Measurements from ENCODE around the gene ARX. TPM values are rescaled to one million over a fixed set of nuclear protein-coding genes. Genes with fewer than 3 reads are reported as not detected.
A peak's percentile ranks its signal among the peaks of the same experiment; 100 is the strongest.

The ARX gene
- polyA plus RNA-seq, 1 donor from 2014 or later = 42.8 TPM

GRCh38 chrX:25009407-25009806 lies 6.4 kb downstream of the ARX start:
- Histone ChIP-seq H3F3A (ENCODE audit: insufficient read depth, low read length, poor library complexity, severe bottlenecking) (no peaks in the 10 kb centered on the region), H3K79me2 (replicated peaks; ENCODE audit: insufficient read depth, low read length) (peaks cover 74% of the 10 kb centered on the region), H4K20me1 (ENCODE audit: insufficient read depth) (no peaks in the 10 kb centered on the region), H3K27ac (ENCODE audit: low read length) (peak overlapping the region; percentile 79), H3K36me3 (ENCODE audit: insufficient read depth, low read length) (no peaks in the 10 kb centered on the region), H2AFZ (ENCODE audit: low read depth, low read length) (no peak overlapping the region), H3K9me2 (ENCODE audit: insufficient read depth, low read length) (no peaks in the 10 kb centered on the region), H3K4me2 (ENCODE audit: low read length) (peak overlapping the region; percentile 59), H3K9ac (ENCODE audit: low read length) (peak overlapping the region; percentile 79), H3K27me3 (ENCODE audit: insufficient read depth, low read depth, low read length) (no peaks in the 10 kb centered on the region), H3K9me3 (ENCODE audit: low read length) (no peaks in the 10 kb centered on the region), H3K4me3 (ENCODE audit: low read length) (peak overlapping the region; percentile 83)
- no peak for TF ChIP-seq CTCF (IDR thresholded peaks at IDR 0.05; ENCODE audit: poor library complexity, severe bottlenecking)

GRCh38 chrX:25007059-25008053 lies 8.4 kb downstream of the ARX start:
- TF ChIP-seq EP300 (conservative IDR thresholded peaks at IDR 0.05; ENCODE audit: poor library complexity, severe bottlenecking) (no peak), TAF1 (IDR thresholded peaks at IDR 0.05; ENCODE audit: low read depth) (no peak), CTCF (IDR thresholded peaks at IDR 0.05; ENCODE audit: poor library complexity, severe bottlenecking) (no peak), POLR2AphosphoS5 (IDR thresholded peaks at IDR 0.05) (no peak), SMC3 (conservative IDR thresholded peaks at IDR 0.05; ENCODE audit: poor library complexity) (no peak), EZH2 (IDR thresholded peaks at IDR 0.05; ENCODE audit: borderline replicate concordance, insufficient read depth, low read length, poor library complexity, severe bottlenecking) (no peak), MXI1 (conservative IDR thresholded peaks at IDR 0.05; ENCODE audit: poor library complexity, severe bottlenecking) (no peak), RAD21 (conservative IDR thresholded peaks at IDR 0.05) (no peak), REST (IDR thresholded peaks at IDR 0.05; ENCODE audit: borderline replicate concordance) (no peak)
- H3K9me2 ChIP-seq (ENCODE audit: insufficient read depth, low read length) = no peaks in the 10 kb centered on the region
- H3K36me3 ChIP-seq (ENCODE audit: insufficient read depth, low read length) = no peaks in the 10 kb centered on the region
- peak overlapping the region; percentile 79 for H3K9ac ChIP-seq (ENCODE audit: low read length)
- H3K27ac ChIP-seq (ENCODE audit: low read length) = peak overlapping the region; percentile 79
- no peaks in the 10 kb centered on the region for H4K20me1 ChIP-seq (ENCODE audit: insufficient read depth)
- H3K4me2 ChIP-seq (ENCODE audit: low read length) = no peak overlapping the region
- peaks cover 64% of the 10 kb centered on the region for H3K79me2 ChIP-seq (replicated peaks; ENCODE audit: insufficient read depth, low read length)
- no peaks in the 10 kb centered on the region for H3K27me3 ChIP-seq (ENCODE audit: insufficient read depth, low read depth, low read length)
- peak overlapping the region; percentile 83 for H3K4me3 ChIP-seq (ENCODE audit: low read length)
- no peaks in the 10 kb centered on the region for H3F3A ChIP-seq (ENCODE audit: insufficient read depth, low read length, poor library complexity, severe bottlenecking)
- no peak overlapping the region for H2AFZ ChIP-seq (ENCODE audit: low read depth, low read length)
- H3K9me3 ChIP-seq (ENCODE audit: low read length) = no peaks in the 10 kb centered on the region

Measured in neural cell (in vitro differentiated cells).